Measurements from ENCODE around the gene HEXIM2. TPM values are rescaled to one million over a fixed set of nuclear protein-coding genes. Genes with fewer than 3 reads are reported as not detected.

The HEXIM2 gene
- total and polyA plus RNA-seq, 2 of the 4 experiments (the other 2 are of a cell fraction), result 4.5 to 6.1 TPM

GRCh38 chr17:45112559-45113423 is 48.9 kb upstream of the HEXIM2 start (continued):
- no peak for TF ChIP-seq SMC3 (IDR thresholded peaks at IDR 0.05; ENCODE audit: low read depth, low read length)

- 92% methylated on average over 9 of the region's 9 CpGs; no CpG with 5 or more reads in 1 of the 2 experiments for WGBS, 2 experiments (ENCODE audit: extremely low coverage in 2 of 2, insufficient read length in 1 of 2)
- POLR2A ChIA-PET (ENCODE audit: unreplicated experiment), result no interaction called here
- Histone ChIP-seq H2BK20ac (ENCODE audit: low read depth, low read length) (no peak overlapping the region), H2BK5ac (ENCODE audit: low read depth, low read length, poor library complexity, severe bottlenecking) (no peak overlapping the region), H3K27ac (ENCODE audit: insufficient read depth, low read length) (no peak overlapping the region), H3K4me3 (ENCODE audit: insufficient read depth, low read depth, low read length) (no peak overlapping the region), H4K8ac (ENCODE audit: low read depth in 2 of 2, low read length in 2 of 2) (no peak overlapping the region), H3K14ac (replicated peaks; ENCODE audit: low read depth, low read length) (no peak overlapping the region), H4K5ac (ENCODE audit: low read depth, low read length) (no peak overlapping the region), H3K56ac (ENCODE audit: extremely low read depth, insufficient read depth, low read length) (no peak overlapping the region), H3K9me1 (ENCODE audit: insufficient read depth, low read length) (no peaks in the 10 kb centered on the region), H2AK5ac (ENCODE audit: low read depth, low read length) (peak overlapping the region; percentile 3; the same call in 1 of the 2 replicates), H3K79me1 (ENCODE audit: low read depth in 1 of 2, low read length in 2 of 2) (no peaks in the 10 kb centered on the region; a peak in 1 of 4 replicates), H2AFZ (replicated peaks; ENCODE audit: low read length, poor library complexity) (no peak overlapping the region), H3K27me3 (ENCODE audit: control insufficient read depth, insufficient read depth, low read length) (no peaks in the 10 kb centered on the region), H2BK120ac (ENCODE audit: low read depth, low read length) (no peak overlapping the region), H3K18ac (ENCODE audit: low read depth, low read length) (no peak overlapping the region), H3K9ac (ENCODE audit: low read depth, low read length) (no peak overlapping the region), H4K91ac (ENCODE audit: insufficient read depth, low read depth, low read length) (no peak overlapping the region), H3K4me2 (ENCODE audit: low read depth, low read length) (no peak overlapping the region), H3K4me1 (ENCODE audit: control insufficient read depth, insufficient read depth, low read length) (peaks cover 5% of the 10 kb centered on the region; the same call in 1 of the 2 replicates), H3K36me3 (ENCODE audit: control insufficient read depth, insufficient read depth, low read length) (peaks cover 43% of the 10 kb centered on the region), H3K9me3 (ENCODE audit: control insufficient read depth, insufficient read depth, low read length) (no peaks in the 10 kb centered on the region), H3K23ac (ENCODE audit: low read depth, low read length) (no peak overlapping the region), H2AK9ac (replicated peaks; ENCODE audit: low read depth, low read length, poor library complexity) (no peak overlapping the region), H2BK15ac (ENCODE audit: low read depth, low read length) (no peak overlapping the region), H4K20me1 (ENCODE audit: insufficient read depth, low read length) (peaks cover 1% of the 10 kb centered on the region; the same call in 1 of the 2 replicates), H3K4ac (ENCODE audit: low read depth, low read length) (no peak overlapping the region)
- no peak for DNase-seq
- intact Hi-C loops (cut with micrococcal nuclease), result no loop called here
- no TSS peak for BruUV-seq (replicated peaks)
- in situ Hi-C loops (cut with MboI; ENCODE audit: low sequenced_read_pairs), result no loop called here
- dilution Hi-C loops (cut with HindIII; ENCODE audit: low sequenced_read_pairs, unreplicated experiment), result no loop called here
- TF ChIP-seq RCOR1 (IDR thresholded peaks at IDR 0.05; ENCODE audit: insufficient replicate concordance, low read length), result no peak
- TF ChIP-seq POLR2A (IDR thresholded peaks at IDR 0.05; ENCODE audit: low read depth, low read length), result no peak
- TF ChIP-seq, protein P1, sequence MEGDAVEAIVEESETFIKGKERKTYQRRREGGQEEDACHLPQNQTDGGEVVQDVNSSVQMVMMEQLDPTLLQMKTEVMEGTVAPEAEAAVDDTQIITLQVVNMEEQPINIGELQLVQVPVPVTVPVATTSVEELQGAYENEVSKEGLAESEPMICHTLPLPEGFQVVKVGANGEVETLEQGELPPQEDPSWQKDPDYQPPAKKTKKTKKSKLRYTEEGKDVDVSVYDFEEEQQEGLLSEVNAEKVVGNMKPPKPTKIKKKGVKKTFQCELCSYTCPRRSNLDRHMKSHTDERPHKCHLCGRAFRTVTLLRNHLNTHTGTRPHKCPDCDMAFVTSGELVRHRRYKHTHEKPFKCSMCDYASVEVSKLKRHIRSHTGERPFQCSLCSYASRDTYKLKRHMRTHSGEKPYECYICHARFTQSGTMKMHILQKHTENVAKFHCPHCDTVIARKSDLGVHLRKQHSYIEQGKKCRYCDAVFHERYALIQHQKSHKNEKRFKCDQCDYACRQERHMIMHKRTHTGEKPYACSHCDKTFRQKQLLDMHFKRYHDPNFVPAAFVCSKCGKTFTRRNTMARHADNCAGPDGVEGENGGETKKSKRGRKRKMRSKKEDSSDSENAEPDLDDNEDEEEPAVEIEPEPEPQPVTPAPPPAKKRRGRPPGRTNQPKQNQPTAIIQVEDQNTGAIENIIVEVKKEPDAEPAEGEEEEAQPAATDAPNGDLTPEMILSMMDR (conservative IDR thresholded peaks at IDR 0.05; ENCODE audit: low read depth, low read length), result no peak
- TF ChIP-seq MAFK (IDR thresholded peaks at IDR 0.05; ENCODE audit: low read depth, low read length), result no peak
- TF ChIP-seq CEBPB (IDR thresholded peaks at IDR 0.05; ENCODE audit: low read depth, low read length), result no peak
- no peak for TF ChIP-seq RFX5 (IDR thresholded peaks at IDR 0.05; ENCODE audit: low read depth, low read length)
- TF ChIP-seq MAZ (IDR thresholded peaks at IDR 0.05; ENCODE audit: borderline replicate concordance, low read depth, low read length), result no peak
- CTCF ChIA-PET, result no interaction called here
- no peak for ATAC-seq (ENCODE audit: low read depth)
Measured at GRCh38 chr17:45113424-45113754, 48.3 kb upstream of the HEXIM2 start.

Measured in IMR-90 (cell line).